Muscle layer of colon (tissue), 2 donors: Measurements from ENCODE around the gene H6PD.

Source experiments
- H3K27ac ChIP-seq: one replicate; pipeline ENCODE4 v1.7.0; 2013; ENCODE audit warnings: low read depth, mild to moderate bottlenecking, low read length, moderate library complexity
- H3K27me3 ChIP-seq, 2 donors: one replicate each; pipeline ENCODE4 v1.7.0; 2013; ENCODE audit warnings: low read length in 2 of 2, mild to moderate bottlenecking in 2 of 2; ENCODE audit not compliant: insufficient read depth in 2 of 2, control insufficient read depth in 1 of 2
- H3K36me3 ChIP-seq: one replicate; pipeline ENCODE4 v1.7.0; 2013; ENCODE audit warnings: mild to moderate bottlenecking, low read length; ENCODE audit not compliant: insufficient read depth
- H3K4me1 ChIP-seq: one replicate; pipeline ENCODE4 v1.7.0; 2013; ENCODE audit warnings: mild to moderate bottlenecking, low read length; ENCODE audit not compliant: insufficient read depth
- H3K4me3 ChIP-seq, 2 donors: one replicate each; pipeline ENCODE4 v1.7.0; 2013; ENCODE audit warnings: low read length in 2 of 2, low read depth in 1 of 2, mild to moderate bottlenecking in 1 of 2, moderate library complexity in 1 of 2
- H3K9ac ChIP-seq: one replicate; pipeline ENCODE4 v1.7.0; 2013; ENCODE audit warnings: low read length
- H3K9me3 ChIP-seq: one replicate; pipeline ENCODE4 v1.7.0; 2013; ENCODE audit warnings: mild to moderate bottlenecking, low read length
- donor health status: abdominal sarcoma.
- donor health status: Adenocarcinoma of cecum.

H6PD gene

DNA sequence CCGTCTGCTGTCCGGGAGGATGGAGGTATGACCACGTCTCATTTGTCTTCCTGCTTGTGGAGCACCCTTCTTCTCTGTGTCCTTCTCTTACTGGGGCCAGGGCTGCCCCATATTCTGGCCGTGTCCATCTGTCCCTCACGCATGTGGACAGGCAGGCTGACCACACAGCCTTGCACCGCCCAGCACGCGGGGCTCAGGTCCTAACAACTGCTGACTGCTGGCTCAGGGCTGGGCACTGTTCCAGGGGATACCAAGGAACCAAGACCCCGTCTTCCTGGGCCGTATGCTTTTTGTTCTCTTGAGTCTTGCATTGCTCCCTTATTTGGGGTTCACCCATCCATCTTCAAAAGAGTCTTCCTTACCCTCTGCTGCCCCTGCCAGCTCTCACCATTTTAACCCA is 40.6 kb downstream of the H6PD start:
- Histone ChIP-seq H3K27me3 (no peaks in the 10 kb centered on the region), H3K4me3 (no peak overlapping the region), H3K9ac (no peak overlapping the region), H3K4me1 (peaks cover 10% of the 10 kb centered on the region), H3K36me3 (no peaks in the 10 kb centered on the region), H3K27ac (no peak overlapping the region), H3K9me3 (no peaks in the 10 kb centered on the region)

DNA sequence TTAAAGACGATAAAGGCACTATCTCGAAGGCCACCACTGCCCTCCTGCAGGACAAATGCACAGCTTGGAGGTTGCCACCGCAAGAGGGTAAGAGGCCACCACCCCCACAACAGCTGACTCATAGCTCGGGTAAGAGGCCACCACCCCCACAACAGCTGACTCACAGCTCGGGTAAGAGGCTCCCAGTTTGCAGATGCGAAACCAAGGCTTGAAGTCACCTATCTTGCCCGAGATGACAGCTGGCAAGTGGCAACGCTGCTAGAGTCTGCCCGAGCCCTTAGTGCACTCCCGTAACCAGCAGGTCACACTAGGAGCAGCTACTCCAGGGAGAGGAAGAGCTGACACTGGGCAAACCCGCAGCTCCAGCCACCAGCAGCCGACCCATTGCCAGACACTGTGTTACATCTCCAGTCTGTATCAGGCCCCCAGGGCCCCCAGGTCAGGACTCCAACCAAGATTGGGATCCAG is 41.0 kb downstream of the H6PD start:
- Histone ChIP-seq H3K4me1 (peaks cover 10% of the 10 kb centered on the region), H3K9me3 (no peaks in the 10 kb centered on the region)

DNA sequence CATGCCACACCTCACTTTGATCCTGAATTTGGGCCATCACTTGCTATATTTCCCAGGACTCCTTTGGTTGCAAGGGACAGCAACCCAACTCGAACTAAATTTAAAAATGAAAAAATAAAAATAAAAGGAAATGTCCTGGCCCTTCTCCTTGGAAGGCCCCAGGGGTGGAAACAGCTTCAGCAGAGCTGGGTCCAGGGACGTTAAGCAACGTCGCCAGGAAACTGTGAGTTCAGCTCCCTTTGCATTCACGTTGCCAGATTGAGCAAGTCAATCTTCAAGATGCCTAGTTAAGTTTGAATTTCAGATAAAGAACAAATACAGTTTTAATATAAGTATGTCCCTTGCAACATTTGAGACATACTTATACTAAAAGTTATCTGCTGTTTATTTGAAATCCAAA is 43.5 kb downstream of the H6PD start:
- no peaks in the 10 kb centered on the region for H3K36me3 ChIP-seq
- H3K9me3 ChIP-seq = no peaks in the 10 kb centered on the region
- H3K9ac ChIP-seq = no peak overlapping the region
- peaks cover 10% of the 10 kb centered on the region for H3K4me1 ChIP-seq
- no peak overlapping the region for H3K27ac ChIP-seq
- peaks cover 9 to 18% of the 10 kb centered on the region in 2 donors for H3K27me3 ChIP-seq
- no peak overlapping the region for H3K4me3 ChIP-seq

More for the DNA sequence above, 41.0 kb downstream of the H6PD start:
- H3K27ac ChIP-seq = no peak overlapping the region
- H3K36me3 ChIP-seq = no peaks in the 10 kb centered on the region
- no peak overlapping the region for H3K4me3 ChIP-seq
- H3K9ac ChIP-seq = no peak overlapping the region
- peaks cover under 1 to 2% of the 10 kb centered on the region in 2 donors for H3K27me3 ChIP-seq

DNA sequence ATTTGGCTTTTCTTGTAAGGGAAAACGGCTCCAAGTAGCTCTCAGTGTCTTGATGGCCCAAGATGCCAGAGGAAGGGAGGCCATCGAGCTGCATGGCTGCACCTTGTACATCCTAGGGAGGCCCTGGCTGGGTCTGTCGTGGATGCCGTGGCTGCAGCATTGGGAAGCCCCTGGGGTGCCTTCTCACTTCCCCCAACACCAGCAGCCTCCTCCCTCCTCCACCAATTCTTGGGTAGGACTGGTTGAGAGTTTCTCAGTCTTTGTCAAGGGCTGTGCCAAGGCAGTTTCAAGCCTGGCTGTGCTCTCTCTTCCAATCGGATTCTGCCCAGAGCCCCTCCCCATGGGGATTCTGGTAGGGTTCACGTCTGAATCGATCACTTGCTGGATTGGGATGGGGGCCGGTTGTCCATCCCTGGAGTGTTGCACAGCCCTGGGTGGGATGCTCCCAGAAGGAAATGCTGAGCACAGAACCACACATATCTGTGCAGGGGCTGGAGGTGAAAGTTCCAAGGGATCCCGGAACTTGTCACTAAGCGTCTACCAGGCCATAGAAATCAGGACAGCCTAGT is 44.1 kb downstream of the H6PD start:
- no peak overlapping the region for H3K27ac ChIP-seq
- H3K36me3 ChIP-seq = no peaks in the 10 kb centered on the region
- H3K4me3 ChIP-seq = no peak overlapping the region
- peaks cover 10% of the 10 kb centered on the region for H3K4me1 ChIP-seq
- peaks cover 9 to 18% of the 10 kb centered on the region in 2 donors for H3K27me3 ChIP-seq
- no peaks in the 10 kb centered on the region for H3K9me3 ChIP-seq
- no peak overlapping the region for H3K9ac ChIP-seq

DNA sequence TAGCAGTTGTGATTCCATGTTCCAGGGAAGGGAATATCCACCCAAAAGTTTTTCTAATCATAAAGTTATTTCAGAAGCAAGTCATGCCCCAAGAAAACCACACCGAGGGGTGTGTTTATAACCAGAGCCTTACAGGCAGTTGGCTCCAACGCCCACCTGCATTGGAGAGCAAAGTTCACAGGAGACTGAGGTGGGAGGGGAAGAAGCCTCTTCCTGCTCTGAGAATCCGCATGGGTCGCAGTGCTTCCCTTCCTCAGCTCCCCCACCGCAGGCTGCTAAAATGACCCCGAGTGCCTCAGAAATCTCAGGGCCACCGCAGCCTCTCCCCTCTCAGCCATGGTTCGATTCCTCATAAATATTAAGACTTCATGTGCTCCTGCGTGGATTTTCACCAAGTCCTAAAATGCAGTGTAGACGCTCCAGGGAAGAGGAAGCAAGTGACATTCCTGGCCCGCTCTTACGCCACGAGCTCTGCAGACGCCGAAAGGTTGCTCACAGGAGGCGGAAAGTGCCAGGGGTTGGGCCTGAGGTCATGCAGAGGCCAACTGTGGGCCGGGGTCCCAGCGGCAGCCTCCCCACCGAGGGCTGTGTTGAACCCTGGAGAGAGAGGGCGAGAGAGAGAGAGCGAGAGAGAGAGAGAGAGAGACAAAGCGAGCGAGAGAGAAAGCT is 44.7 kb downstream of the H6PD start:
- Histone ChIP-seq H3K36me3 (no peaks in the 10 kb centered on the region), H3K9ac (no peak overlapping the region), H3K9me3 (no peaks in the 10 kb centered on the region), H3K4me3 (no peak overlapping the region), H3K27ac (no peak overlapping the region), H3K27me3 (peaks cover 9 to 18% of the 10 kb centered on the region in 2 donors), H3K4me1 (peaks cover 10% of the 10 kb centered on the region)

- H3K27ac ChIP-seq = no peak overlapping the region
- no peak overlapping the region for H3K9ac ChIP-seq
- H3K9me3 ChIP-seq = no peaks in the 10 kb centered on the region
- H3K27me3 ChIP-seq = peaks cover 9 to 18% of the 10 kb centered on the region in 2 donors
- no peaks in the 10 kb centered on the region for H3K36me3 ChIP-seq
- H3K4me1 ChIP-seq = peaks cover 7% of the 10 kb centered on the region
- no peak overlapping the region for H3K4me3 ChIP-seq
Observed at GRCh38 chr1:9280015-9280860, 45.7 kb downstream of the H6PD start.

DNA sequence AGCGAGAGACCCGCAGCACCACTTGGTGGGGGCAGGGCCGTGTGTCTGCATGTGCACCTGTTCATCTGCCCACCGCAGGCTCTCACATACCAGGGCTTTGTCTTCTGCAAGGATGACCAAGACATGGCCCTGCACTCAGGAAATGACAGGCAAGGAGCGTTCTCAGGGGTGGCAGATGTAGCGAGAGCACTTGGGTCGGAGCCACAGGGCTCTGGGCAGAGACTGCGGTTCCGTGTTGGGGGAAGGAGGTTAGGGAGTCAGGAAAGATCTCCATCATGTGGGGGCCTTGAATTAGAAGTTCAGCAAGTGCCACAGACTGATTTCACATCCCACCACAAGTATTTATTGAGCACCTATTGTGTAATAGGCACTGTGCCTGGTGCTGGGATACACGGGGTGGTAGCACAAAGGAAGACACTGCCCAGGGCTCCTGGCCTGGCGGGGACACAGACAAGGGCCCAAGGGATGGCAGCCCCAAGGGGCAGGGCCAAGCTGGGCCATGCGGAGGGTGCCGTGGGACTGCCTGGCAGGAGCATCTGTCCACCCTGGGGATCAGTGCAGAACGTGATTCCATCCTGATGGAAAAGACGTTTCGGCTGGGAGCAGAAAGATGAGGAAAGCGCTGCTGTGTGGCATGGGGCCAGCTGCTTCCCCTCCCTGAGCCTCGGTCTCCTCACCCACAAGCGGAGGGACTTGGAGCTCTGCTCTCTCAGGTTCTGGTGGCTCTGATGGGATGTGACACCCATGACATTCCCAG is 46.7 kb downstream of the H6PD start:
- no peak overlapping the region for H3K27ac ChIP-seq
- peaks cover 9 to 18% of the 10 kb centered on the region in 2 donors for H3K27me3 ChIP-seq
- H3K9me3 ChIP-seq = no peaks in the 10 kb centered on the region
- no peaks in the 10 kb centered on the region for H3K36me3 ChIP-seq
- H3K4me1 ChIP-seq = no peaks in the 10 kb centered on the region
- H3K4me3 ChIP-seq = no peak overlapping the region
- H3K9ac ChIP-seq = no peak overlapping the region

DNA sequence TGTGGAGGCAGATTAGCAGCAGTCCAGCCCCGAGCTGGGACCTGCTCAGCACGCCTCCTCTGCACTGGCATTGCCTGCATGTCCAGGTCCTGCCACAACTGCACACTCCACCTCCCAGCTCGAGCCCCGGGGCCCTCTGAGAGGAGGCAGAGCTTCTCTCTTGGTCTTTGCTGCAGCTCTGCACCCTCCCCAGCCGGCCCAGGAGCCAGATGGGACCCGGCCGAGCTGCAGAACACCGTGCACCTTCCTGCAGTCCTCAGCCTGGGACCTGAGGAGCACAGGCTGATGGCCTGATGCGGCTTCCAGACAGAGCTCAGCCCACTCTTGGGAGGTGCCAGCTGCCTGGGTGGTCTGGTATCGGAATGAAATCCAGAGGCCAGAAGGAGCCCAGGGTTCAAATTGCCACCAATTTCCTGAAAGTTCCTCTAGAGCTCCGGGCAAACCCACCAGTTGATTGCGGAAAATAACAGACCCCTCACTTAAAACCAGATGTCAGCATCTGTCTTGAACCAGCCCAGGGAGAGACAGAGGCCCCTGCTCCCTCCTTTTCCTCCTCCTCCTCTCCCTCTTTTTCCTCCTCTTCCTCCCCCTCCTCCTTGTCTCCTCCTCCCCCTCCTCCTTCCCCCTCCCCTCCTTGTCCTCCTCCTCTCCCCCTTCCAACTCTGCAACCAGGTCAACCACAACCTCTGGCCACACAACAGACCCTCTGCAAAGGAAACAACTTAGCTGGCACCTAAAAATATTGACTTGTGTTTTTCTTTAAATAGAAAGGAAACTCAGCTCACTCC is 47.5 kb downstream of the H6PD start:
- Histone ChIP-seq H3K9me3 (no peaks in the 10 kb centered on the region), H3K9ac (no peak overlapping the region), H3K27me3 (peaks cover 9 to 18% of the 10 kb centered on the region in 2 donors), H3K27ac (no peak overlapping the region), H3K4me3 (no peak overlapping the region), H3K4me1 (no peaks in the 10 kb centered on the region), H3K36me3 (no peaks in the 10 kb centered on the region)

- peaks cover 9 to 18% of the 10 kb centered on the region in 2 donors for H3K27me3 ChIP-seq
- no peaks in the 10 kb centered on the region for H3K36me3 ChIP-seq
- no peaks in the 10 kb centered on the region for H3K9me3 ChIP-seq
- H3K4me3 ChIP-seq = no peak overlapping the region
- no peak overlapping the region for H3K9ac ChIP-seq
- H3K4me1 ChIP-seq = no peaks in the 10 kb centered on the region
- no peak overlapping the region for H3K27ac ChIP-seq
Observed at GRCh38 chr1:9282696-9282955, 48.1 kb downstream of the H6PD start.

DNA sequence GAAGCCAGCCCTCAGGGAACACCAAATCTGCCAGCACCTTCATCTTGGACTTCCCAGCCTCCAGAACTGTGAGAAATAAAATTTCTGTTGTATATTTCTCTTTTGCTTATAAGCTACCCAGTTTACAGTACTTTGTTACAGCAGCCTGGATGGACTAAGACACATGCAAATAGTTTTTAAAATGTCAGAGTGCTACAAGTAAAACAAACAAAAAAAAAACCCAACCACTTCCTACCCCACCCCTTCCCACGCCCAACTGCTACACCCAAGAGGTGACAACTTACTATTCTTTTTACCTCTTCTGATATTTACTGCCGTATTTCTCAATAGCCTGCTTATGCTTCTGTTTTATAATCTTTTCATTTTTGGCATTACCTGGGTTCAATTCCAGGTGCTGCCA is 49.5 kb downstream of the H6PD start:
- Histone ChIP-seq H3K27me3 (peaks cover 9 to 18% of the 10 kb centered on the region in 2 donors), H3K9ac (no peak overlapping the region), H3K36me3 (no peaks in the 10 kb centered on the region), H3K27ac (no peak overlapping the region), H3K4me1 (no peaks in the 10 kb centered on the region), H3K4me3 (no peak overlapping the region), H3K9me3 (peaks cover 7% of the 10 kb centered on the region)
